ENCODE measurements around the gene TEX53.

GRCh38 chr9:114674076-114674797 is 16.6 kb upstream of the TEX53 start:
- no peak for TF ChIP-seq POLR2A (IDR thresholded peaks at IDR 0.05; ENCODE audit: low read depth, low read length)
- no peak for TF ChIP-seq TAF1 (IDR thresholded peaks at IDR 0.05; ENCODE audit: borderline replicate concordance, low read depth, low read length)

Measured in GM12892 (cell line).